Activated T-cell treated with anti-CD3 and anti-CD28 coated beads, Interleukin-2, amount 50 U/mL, for 24 hours (primary cell): ENCODE data around the gene MGMT.

ENCODE experiments used
- DNase-seq: peaks from one replicate; pipeline ENCODE4 v3.0.0-alpha.2; 2020
- H3K27ac Mint-ChIP-seq: 2 replicates; pipeline ENCODE4 v1.8.0; 2020; ENCODE audit warnings: mild to moderate bottlenecking, mixed read lengths
- H3K27me3 Mint-ChIP-seq: 2 replicates; pipeline ENCODE4 v1.8.0; 2020; ENCODE audit warnings: mixed read lengths
- H3K36me3 Mint-ChIP-seq: 2 replicates; pipeline ENCODE4 v1.8.0; 2020; ENCODE audit warnings: low read depth, mixed read lengths
- H3K4me1 Mint-ChIP-seq: 2 replicates; pipeline ENCODE4 v1.8.0; 2020; ENCODE audit warnings: low read depth, mixed read lengths
- H3K4me3 Mint-ChIP-seq: 2 replicates; pipeline ENCODE4 v1.8.0; 2020; ENCODE audit warnings: mild to moderate bottlenecking, moderate library complexity, mixed read lengths
- H3K9me3 Mint-ChIP-seq: 2 replicates; pipeline ENCODE4 v1.8.0; 2020; ENCODE audit warnings: mixed read lengths

Gene MGMT

DNA sequence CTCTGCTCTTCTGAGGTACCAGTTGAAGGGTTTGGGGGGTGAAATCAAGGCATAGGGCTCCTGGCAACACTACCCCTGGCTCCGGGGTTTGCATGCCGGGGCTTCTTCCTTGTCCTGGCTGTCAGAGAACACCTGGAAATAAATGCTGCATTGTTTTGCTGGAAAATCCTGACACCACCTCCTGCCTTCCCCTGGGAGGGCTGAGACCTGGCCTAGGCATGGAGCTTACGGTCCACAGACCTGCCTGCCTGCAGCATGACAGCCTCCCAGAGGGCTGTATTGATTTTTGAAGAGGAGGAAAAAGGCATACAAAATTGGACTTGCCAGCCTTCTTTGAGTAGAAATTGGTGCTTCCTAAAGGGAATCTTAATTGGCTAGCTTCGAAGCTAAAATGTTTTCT lies 227.1 kb downstream of the MGMT start:
- Mint-ChIP-seq H3K4me1 (no peaks in the 10 kb centered on the region), H3K36me3 (peaks cover 9% of the 10 kb centered on the region)
- no peak for DNase-seq

GRCh38 chr10:129694691-129695243 lies 227.7 kb downstream of the MGMT start:
- H3K4me1 Mint-ChIP-seq: no peaks in the 10 kb centered on the region
- H3K36me3 Mint-ChIP-seq: peaks cover 13% of the 10 kb centered on the region
- no peak overlapping the region for H3K4me3 Mint-ChIP-seq
- DNase-seq: no peak
- no peaks in the 10 kb centered on the region for H3K27me3 Mint-ChIP-seq
- peaks cover 3% of the 10 kb centered on the region for H3K9me3 Mint-ChIP-seq
- H3K27ac Mint-ChIP-seq: no peak overlapping the region

More for the DNA sequence above, 227.1 kb downstream of the MGMT start:
- no peaks in the 10 kb centered on the region for H3K27me3 Mint-ChIP-seq
- H3K4me3 Mint-ChIP-seq: no peak overlapping the region
- no peak overlapping the region for H3K27ac Mint-ChIP-seq
- peaks cover 3% of the 10 kb centered on the region for H3K9me3 Mint-ChIP-seq

DNA sequence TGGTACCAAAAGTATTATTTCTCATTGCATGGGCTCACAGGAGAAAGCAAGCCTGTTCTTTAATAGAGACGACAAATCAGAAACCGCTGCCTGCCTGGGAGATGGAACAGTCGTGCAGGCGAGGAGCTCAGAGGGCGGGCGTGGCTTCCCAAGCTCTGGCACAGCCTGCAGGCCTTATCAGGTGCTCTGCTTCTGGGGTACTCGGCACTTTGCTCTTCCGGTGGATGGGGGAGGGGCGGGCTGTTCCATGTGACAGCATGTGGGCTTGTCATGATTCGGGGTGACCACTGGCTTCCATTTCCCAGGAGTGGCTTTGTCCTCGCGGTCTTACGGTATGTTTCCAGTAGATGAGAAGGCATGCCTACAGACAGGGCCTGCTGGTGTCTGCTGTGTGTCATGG lies 228.6 kb downstream of the MGMT start:
- no peak overlapping the region for H3K27ac Mint-ChIP-seq
- H3K4me1 Mint-ChIP-seq: no peaks in the 10 kb centered on the region
- H3K27me3 Mint-ChIP-seq: no peaks in the 10 kb centered on the region
- H3K36me3 Mint-ChIP-seq: peaks cover 21% of the 10 kb centered on the region
- no peak for DNase-seq
- H3K4me3 Mint-ChIP-seq: no peak overlapping the region
- H3K9me3 Mint-ChIP-seq: peaks cover 3% of the 10 kb centered on the region

DNA sequence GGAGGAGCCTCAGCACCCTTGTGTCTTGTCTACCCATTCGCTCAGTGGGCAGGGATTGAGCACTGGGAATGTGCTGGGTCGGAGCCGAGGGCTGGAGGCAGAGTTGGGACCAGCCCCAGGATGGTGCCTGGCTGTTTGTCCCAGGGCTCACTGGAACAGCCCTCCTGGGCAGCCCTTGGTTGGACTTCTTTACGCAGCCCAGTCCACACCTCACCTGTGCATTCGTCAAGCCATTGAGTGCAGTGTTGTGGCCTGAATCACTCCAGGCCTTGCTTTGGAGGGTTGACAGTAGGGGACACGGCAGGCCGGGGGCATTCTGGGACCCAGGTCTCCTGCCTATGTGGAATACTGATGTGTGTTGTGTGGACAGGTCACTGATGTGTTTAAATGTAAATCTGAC lies 229.6 kb downstream of the MGMT start:
- peaks cover 3% of the 10 kb centered on the region for H3K9me3 Mint-ChIP-seq
- H3K27me3 Mint-ChIP-seq: no peaks in the 10 kb centered on the region
- no peak for DNase-seq
- no peak overlapping the region for H3K27ac Mint-ChIP-seq
- no peak overlapping the region for H3K4me3 Mint-ChIP-seq
- no peaks in the 10 kb centered on the region for H3K4me1 Mint-ChIP-seq
- H3K36me3 Mint-ChIP-seq: peaks cover 19% of the 10 kb centered on the region

- Mint-ChIP-seq H3K4me3 (no peak overlapping the region), H3K36me3 (peaks cover 19% of the 10 kb centered on the region), H3K27me3 (no peaks in the 10 kb centered on the region), H3K9me3 (peaks cover 3% of the 10 kb centered on the region), H3K4me1 (peaks cover 4% of the 10 kb centered on the region), H3K27ac (no peak overlapping the region)
- DNase-seq: no peak
Observed at GRCh38 chr10:129697463-129698247, 230.6 kb downstream of the MGMT start.

- Mint-ChIP-seq H3K27ac (no peak overlapping the region), H3K4me1 (peaks cover 10% of the 10 kb centered on the region), H3K9me3 (peaks cover 3% of the 10 kb centered on the region), H3K4me3 (no peak overlapping the region), H3K36me3 (peaks cover 30% of the 10 kb centered on the region), H3K27me3 (no peaks in the 10 kb centered on the region)
- DNase-seq: no peak
Observed at GRCh38 chr10:129699722-129700340, 232.8 kb downstream of the MGMT start.

DNA sequence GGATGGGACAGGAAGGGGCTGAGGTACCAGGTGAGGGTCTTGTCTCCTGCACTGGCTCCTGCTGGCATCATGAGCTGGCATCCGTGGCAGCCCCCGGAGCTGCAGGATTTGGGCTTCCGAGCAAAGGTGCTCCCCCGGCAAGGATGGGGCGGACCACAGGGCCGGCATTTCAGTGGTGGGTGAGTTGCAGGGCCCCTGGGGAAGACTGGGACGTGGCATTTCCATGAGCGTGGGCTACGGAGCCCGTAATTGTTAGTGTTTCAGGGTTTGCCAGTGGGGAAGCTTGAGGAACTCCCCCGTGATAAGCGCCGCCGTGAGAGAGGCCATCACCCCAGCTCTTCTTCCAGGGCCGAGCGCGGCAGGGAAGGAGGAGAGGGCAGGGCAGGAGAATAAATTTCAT lies 235.6 kb downstream of the MGMT start:
- Mint-ChIP-seq H3K27ac (no peak overlapping the region), H3K4me3 (no peak overlapping the region), H3K36me3 (peaks cover 48% of the 10 kb centered on the region), H3K27me3 (no peaks in the 10 kb centered on the region), H3K4me1 (peaks cover 13% of the 10 kb centered on the region), H3K9me3 (no peaks in the 10 kb centered on the region)
- no peak for DNase-seq

GRCh38 chr10:129703287-129704137 lies 236.5 kb downstream of the MGMT start:
- H3K36me3 Mint-ChIP-seq: peaks cover 56% of the 10 kb centered on the region
- H3K4me1 Mint-ChIP-seq: peaks cover 13% of the 10 kb centered on the region
- no peak for DNase-seq
- peak overlapping the region; percentile 49 for H3K27ac Mint-ChIP-seq
- H3K4me3 Mint-ChIP-seq: no peak overlapping the region
- H3K27me3 Mint-ChIP-seq: no peaks in the 10 kb centered on the region
- no peaks in the 10 kb centered on the region for H3K9me3 Mint-ChIP-seq

GRCh38 chr10:129704225-129704624 lies 237.2 kb downstream of the MGMT start:
- Mint-ChIP-seq H3K36me3 (peaks cover 62% of the 10 kb centered on the region), H3K4me1 (peaks cover 13% of the 10 kb centered on the region), H3K4me3 (no peak overlapping the region), H3K27ac (no peak overlapping the region), H3K27me3 (no peaks in the 10 kb centered on the region), H3K9me3 (no peaks in the 10 kb centered on the region)
- no peak for DNase-seq

GRCh38 chr10:129704786-129705525 lies 237.9 kb downstream of the MGMT start:
- no peaks in the 10 kb centered on the region for H3K27me3 Mint-ChIP-seq
- peaks cover 13% of the 10 kb centered on the region for H3K4me1 Mint-ChIP-seq
- H3K27ac Mint-ChIP-seq: no peak overlapping the region
- no peaks in the 10 kb centered on the region for H3K9me3 Mint-ChIP-seq
- DNase-seq: no peak
- H3K36me3 Mint-ChIP-seq: peaks cover 64% of the 10 kb centered on the region
- H3K4me3 Mint-ChIP-seq: no peak overlapping the region

DNA sequence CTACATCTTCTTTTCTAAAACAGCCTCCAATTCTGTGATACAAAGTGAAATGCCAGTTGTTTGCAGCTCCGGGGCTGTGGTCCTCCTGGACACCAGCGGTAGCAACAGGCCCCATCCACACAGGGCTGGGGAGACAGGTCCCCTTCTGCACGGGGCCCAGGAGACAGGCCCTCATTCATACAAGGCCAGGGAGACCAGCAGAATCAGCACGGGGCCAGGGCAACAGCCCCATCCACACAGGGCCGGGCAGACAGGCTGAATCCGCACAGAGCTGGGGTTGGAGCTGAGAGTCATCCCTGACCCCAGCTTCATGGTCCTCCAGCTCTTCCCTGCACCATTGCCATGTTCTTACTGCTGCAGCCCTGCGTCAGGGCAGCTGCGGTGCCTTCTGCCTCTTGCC lies 238.6 kb downstream of the MGMT start:
- DNase-seq: no peak
- Mint-ChIP-seq H3K36me3 (peaks cover 63% of the 10 kb centered on the region), H3K9me3 (no peaks in the 10 kb centered on the region), H3K4me3 (no peak overlapping the region), H3K27me3 (no peaks in the 10 kb centered on the region), H3K4me1 (peaks cover 13% of the 10 kb centered on the region), H3K27ac (no peak overlapping the region)

DNA sequence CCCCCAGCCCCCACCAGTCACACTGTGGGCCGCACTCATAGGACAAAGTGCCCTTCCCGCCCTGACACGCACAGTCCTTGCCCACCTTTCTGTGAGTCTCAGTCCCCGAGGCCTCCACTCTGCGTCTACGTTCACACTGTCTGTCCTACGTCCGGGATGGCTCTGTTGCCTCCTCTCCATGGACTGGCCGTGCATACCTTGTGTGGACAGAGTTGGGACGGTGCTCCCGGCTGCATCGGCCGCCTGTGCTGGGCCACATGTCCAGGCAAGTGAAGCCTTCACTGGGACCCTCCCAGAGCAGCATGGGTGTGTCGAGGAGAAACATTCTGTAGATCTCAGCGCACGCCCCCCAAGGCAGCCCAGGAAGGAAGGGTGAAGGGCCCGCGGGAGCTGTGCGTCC lies 239.0 kb downstream of the MGMT start:
- Mint-ChIP-seq H3K27ac (no peak overlapping the region), H3K4me3 (no peak overlapping the region), H3K4me1 (peaks cover 13% of the 10 kb centered on the region), H3K36me3 (peaks cover 66% of the 10 kb centered on the region), H3K27me3 (no peaks in the 10 kb centered on the region), H3K9me3 (no peaks in the 10 kb centered on the region)
- no peak for DNase-seq

GRCh38 chr10:129706523-129706922 lies 239.5 kb downstream of the MGMT start:
- Mint-ChIP-seq H3K4me1 (peaks cover 13% of the 10 kb centered on the region), H3K9me3 (no peaks in the 10 kb centered on the region), H3K27me3 (no peaks in the 10 kb centered on the region), H3K36me3 (peaks cover 71% of the 10 kb centered on the region), H3K27ac (no peak overlapping the region), H3K4me3 (no peak overlapping the region)
- no peak for DNase-seq
